NCI-H774 (cell line): Measurements from ENCODE around the gene HSF5.

Experiments
- DNase-seq: peaks from one replicate; lab custom pipeline; 2025; lab: John Stamatoyannopoulos, UW

Gene HSF5

GRCh38 chr17:58487589-58488427 is at the start of gene HSF5:
HSF5 (minus strand) TSS chr17:58488408; CDS start chr17:58488274, 134 bp downstream.
- DNase-seq: no peak

- no peak for DNase-seq
Measured at GRCh38 chr17:58537266-58537665, 49.1 kb upstream of the HSF5 start.

- no peak for DNase-seq
Measured at GRCh38 chr17:58536542-58536941, 48.3 kb upstream of the HSF5 start.

GRCh38 chr17:58535431-58535830 is 47.2 kb upstream of the HSF5 start:
- DNase-seq: no peak

- no peak for DNase-seq
Measured at GRCh38 chr17:58534901-58535421, 46.8 kb upstream of the HSF5 start.

- DNase-seq: no peak
Measured at GRCh38 chr17:58534331-58534730, 46.1 kb upstream of the HSF5 start.

- DNase-seq: no peak
Measured at GRCh38 chr17:58533616-58534188, 45.5 kb upstream of the HSF5 start.

GRCh38 chr17:58532555-58532951 is 44.3 kb upstream of the HSF5 start:
- DNase-seq: no peak

- DNase-seq: peak; percentile 68
Measured at GRCh38 chr17:58531661-58532554, 43.7 kb upstream of the HSF5 start.

- DNase-seq: no peak
Measured at GRCh38 chr17:58531122-58531521, 42.9 kb upstream of the HSF5 start.

- DNase-seq: no peak
Measured at GRCh38 chr17:58530655-58531054, 42.4 kb upstream of the HSF5 start.

GRCh38 chr17:58529275-58529674 is 41.1 kb upstream of the HSF5 start:
- no peak for DNase-seq

GRCh38 chr17:58528443-58528842 is 40.2 kb upstream of the HSF5 start:
- DNase-seq: no peak

- no peak for DNase-seq
Measured at GRCh38 chr17:58527949-58528348, 39.7 kb upstream of the HSF5 start.

GRCh38 chr17:58527306-58527705 is 39.1 kb upstream of the HSF5 start:
- no peak for DNase-seq

GRCh38 chr17:58525239-58525638 is 37.0 kb upstream of the HSF5 start:
- no peak for DNase-seq

GRCh38 chr17:58521680-58522079 is 33.5 kb upstream of the HSF5 start:
- no peak for DNase-seq

- no peak for DNase-seq
Measured at GRCh38 chr17:58520843-58521430, 32.7 kb upstream of the HSF5 start.

- peak; percentile 100 for DNase-seq
Measured at GRCh38 chr17:58517928-58518609, 29.9 kb upstream of the HSF5 start.

GRCh38 chr17:58517378-58517927 is 29.2 kb upstream of the HSF5 start:
- peak; percentile 90 for DNase-seq
